GM18502 (cell line): Measurements from ENCODE around the gene PKP3.
"Not testable (repeated sequence)": the region's sequence is repeated elsewhere in the genome, so short reads cannot be mapped to it uniquely, and the experiment has no call there.

ENCODE experiments used
- ATAC-seq: cut with Tn5 transposase; IDR thresholded peaks from one replicate; pipeline ENCODE4 v1.9.1; 2021; ENCODE audit warnings: mild to moderate bottlenecking; ENCODE audit not compliant: unreplicated experiment, poor library complexity

Gene PKP3

DNA sequence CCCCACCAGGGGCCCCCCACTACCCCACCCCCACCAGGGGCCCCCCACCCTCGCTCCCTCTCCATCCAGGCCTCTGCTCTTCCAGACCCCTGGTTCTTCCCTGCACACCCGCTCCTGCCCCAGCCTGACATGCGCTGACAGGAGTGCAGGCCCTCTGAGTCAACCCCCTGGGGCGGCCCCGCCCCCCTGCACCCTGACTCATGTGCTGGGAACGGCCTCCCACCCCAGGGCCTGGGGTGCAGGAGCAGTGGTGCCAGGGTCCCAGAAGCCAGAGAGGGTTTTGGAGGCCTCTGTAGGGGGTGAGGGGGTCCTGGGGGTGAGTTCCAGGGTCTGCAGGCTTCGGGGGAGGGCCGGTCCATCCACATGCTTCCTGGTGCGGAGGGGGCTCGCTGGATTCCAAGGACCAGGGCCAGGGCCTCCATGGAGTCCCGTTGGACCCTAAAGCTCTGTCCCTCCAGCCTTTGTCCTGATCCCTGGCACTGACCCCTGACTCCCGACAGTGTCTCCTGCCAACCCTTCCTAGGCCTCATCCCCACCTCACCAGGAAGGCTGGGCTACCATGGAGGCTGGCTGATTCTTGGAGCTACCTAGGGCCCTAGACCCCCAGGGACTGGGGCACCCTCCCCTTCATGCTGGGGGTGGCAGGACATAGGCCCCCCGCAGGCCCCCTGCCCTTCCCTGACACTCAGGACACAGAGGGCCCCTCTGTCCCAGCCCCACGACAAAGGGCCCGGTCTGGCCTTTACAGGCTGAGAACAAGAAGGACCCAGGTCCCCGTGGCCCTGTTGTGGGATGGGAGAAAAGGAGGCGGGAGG, 583 bp upstream of the PKP3 start:
- ATAC-seq = no peak

DNA sequence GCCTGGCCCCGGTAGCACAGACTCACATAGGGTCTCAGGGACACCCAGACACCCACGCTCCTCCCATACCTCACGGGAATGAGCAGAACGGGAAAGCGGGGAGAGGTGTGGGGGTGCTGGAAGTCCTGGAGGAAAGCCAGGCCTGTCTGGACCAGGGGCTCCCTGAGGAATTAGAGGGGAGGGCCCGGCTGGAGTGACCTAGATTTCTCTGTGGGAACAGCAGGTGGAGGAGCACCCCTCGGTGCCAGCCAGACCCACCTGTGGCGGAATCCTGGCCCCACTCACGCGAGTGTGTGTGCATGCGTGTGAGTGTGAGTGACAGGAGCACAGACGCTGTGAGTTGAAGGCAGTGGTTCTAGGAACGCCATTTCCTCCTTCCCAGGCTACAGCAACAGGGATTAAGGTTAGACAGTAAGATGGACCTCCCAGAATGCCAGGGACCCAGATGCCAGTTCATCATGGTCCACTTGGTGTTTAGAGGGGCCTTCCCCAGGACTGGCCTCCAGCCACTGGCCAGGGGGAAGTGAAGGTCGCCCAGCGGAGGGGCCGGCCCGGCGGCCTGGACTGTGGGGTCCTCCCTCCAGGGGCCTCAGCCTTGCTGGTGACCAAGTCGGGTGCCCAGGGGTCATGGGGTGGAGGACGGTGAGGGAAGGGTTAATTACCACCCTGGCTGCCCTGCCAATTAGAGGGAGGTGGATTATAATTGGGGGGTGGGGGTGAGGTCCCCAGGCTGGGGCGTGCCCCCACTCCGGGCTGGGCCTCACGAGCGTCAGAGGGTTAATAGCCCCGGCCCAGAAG, 1.0 kb downstream of the PKP3 start:
- ATAC-seq = no peak

DNA sequence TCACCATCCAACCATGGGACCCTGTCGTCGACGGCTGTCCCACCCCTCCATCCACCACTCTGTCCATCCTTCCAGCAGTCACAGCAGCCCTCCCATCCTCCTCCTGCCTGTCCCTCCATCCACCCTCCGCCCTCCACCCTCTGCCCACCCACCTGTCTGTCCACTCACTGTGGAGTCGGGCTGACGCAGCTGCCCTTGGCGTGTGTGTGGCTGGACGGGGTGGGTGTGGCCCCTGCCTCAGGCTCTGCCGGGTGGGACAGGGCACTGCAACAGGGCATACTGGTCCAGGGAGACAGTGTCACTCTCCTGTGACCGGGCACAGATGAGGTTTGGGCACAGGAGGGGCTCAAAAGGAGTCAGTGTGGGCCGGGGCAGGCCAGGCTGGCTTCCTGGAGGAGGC, 1.9 kb downstream of the PKP3 start:
- no peak for ATAC-seq

DNA sequence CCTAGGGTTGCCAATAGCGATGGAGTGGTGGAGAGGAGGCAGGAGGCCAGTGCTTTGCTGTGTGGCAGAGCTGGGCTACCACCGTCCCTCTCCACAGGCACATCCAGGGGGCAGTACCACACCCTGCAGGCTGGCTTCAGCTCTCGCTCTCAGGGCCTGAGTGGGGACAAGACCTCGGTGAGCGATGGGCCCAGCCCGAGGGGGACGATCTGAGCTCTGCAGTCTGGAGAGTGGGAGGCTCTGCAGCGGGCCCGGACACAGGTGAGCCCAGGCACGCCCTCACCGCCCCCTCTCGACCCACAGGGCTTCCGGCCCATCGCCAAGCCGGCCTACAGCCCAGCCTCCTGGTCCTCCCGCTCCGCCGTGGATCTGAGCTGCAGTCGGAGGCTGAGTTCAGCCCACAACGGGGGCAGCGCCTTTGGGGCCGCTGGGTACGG, 2.5 kb downstream of the PKP3 start:
- ATAC-seq = peak; percentile 16

DNA sequence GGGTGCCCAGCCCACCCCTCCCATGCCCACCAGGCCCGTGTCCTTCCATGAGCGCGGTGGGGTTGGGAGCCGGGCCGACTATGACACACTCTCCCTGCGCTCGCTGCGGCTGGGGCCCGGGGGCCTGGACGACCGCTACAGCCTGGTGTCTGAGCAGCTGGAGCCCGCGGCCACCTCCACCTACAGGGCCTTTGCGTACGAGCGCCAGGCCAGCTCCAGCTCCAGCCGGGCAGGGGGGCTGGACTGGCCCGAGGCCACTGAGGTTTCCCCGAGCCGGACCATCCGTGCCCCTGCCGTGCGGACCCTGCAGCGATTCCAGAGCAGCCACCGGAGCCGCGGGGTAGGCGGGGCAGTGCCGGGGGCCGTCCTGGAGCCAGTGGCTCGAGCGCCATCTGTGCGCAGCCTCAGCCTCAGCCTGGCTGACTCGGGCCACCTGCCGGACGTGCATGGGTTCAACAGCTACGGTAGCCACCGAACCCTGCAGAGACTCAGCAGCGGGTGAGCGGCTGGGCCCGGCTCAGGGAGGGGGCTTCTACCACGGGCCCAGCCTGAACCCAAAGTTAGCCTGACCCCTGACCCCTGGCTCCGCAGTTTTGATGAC, 3.0 kb downstream of the PKP3 start:
- peak; percentile 59 for ATAC-seq

DNA sequence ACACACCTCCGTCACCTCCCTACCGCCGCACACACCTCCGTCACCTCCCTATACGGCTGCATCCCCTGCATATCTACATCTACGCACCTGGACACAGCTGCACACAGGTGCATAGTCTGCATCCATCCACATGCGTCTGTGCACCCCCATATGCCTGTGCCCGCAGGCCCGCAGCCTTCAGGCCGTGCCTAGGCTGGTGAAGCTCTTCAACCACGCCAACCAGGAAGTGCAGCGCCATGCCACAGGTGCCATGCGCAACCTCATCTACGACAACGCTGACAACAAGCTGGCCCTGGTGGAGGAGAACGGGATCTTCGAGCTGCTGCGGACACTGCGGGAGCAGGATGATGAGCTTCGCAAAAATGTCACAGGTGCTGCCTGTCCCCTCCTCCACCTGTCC, 4.8 kb downstream of the PKP3 start:
- ATAC-seq = no peak

DNA sequence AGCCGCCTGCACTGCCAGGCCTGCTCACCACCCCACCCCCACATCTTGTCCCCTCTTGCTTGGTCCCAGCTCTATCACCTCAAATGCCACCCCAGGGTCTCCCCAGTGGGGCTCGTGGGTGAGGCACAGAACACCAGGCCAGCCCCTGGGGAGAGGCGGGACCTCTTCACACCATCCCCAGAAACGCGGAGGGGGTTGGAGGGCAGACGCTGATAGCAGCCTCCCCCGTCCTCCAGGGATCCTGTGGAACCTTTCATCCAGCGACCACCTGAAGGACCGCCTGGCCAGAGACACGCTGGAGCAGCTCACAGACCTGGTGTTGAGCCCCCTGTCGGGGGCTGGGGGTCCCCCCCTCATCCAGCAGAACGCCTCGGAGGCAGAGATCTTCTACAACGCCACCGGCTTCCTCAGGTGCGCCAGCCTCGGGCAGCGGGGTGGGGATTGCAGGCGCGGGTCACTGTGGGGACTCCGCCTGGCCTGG, 5.8 kb downstream of the PKP3 start:
- no peak for ATAC-seq

DNA sequence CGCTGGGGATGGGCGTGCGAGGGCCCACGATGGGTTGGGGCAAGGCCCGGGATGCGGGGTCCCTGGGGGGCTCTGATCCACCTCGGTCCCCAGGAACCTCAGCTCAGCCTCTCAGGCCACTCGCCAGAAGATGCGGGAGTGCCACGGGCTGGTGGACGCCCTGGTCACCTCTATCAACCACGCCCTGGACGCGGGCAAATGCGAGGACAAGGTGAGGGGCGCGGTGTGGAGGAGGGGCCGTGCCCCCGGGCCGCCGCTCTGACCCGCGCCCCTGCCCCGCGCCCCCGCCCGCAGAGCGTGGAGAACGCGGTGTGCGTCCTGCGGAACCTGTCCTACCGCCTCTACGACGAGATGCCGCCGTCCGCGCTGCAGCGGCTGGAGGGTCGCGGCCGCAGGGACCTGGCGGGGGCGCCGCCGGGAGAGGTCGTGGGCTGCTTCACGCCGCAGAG, 6.3 kb downstream of the PKP3 start:
- ATAC-seq = no peak

DNA sequence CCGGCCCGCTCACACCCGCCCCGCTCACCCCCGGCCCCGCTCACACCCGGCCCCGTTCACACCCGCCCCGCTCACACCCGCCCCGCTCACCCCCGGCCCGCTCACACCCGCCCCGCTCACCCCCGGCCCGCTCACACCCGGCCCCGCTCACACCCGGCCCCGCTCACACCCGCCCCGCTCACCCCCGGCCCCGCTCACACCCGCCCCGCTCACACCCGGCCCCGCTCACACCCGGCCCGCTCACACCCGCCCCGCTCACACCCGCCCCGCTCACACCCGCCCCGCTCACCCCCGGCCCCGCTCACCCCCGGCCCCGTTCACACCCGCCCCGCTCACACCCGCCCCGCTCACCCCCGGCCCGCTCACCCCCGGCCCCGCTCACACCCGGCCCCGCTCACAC, 7.2 kb downstream of the PKP3 start:
- not testable (repeated sequence) for ATAC-seq

DNA sequence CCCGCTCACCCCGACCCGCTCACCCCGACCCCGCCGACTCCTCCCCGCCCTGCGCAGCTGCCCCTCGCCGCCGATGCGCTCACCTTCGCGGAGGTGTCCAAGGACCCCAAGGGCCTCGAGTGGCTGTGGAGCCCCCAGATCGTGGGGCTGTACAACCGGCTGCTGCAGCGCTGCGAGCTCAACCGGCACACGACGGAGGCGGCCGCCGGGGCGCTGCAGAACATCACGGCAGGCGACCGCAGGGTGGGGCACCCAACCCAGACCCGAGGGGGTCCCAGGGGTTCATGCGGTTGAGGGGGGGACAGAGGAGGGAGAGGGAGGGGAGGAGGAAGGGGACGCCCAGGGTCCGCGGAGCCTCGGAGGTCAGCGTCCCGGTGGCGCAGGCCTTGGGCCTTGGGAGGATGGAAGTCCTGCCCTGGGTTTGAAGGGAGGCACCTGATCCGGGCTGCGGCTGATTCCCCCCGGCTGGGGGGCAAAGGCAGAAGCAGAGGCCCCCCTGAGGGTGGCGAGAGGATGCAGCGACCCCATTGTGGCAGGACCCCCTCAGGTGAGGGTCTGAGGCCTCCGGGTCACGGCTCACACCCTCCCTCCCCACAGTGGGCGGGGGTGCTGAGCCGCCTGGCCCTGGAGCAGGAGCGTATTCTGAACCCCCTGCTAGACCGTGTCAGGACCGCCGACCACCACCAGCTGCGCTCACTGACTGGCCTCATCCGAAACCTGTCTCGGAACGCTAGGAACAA, 9.2 kb downstream of the PKP3 start:
- ATAC-seq = no peak

DNA sequence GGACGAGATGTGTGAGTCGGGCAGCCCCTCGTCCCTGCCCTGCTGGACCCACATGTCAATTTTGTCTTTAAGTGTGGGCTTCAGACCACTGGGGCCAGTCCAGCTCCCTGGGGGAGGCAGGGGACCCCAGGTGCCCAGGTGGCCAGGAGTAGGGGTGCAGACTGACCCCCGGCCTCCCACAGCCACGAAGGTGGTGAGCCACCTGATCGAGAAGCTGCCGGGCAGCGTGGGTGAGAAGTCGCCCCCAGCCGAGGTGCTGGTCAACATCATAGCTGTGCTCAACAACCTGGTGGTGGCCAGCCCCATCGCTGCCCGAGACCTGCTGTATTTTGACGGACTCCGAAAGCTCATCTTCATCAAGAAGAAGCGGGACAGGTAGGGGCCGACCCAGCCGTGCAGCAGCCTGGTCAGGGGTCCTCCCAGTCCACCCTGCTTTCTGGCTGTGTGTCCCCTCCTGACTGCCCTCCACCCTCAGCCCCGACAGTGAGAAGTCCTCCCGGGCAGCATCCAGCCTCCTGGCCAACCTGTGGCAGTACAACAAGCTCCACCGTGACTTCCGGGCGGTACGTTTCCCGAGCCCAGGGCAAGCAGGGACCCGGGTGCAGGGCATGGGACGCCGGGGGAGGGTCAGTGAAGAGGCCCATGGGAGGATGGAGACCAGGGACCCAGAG, 9.9 kb downstream of the PKP3 start:
- no peak for ATAC-seq

DNA sequence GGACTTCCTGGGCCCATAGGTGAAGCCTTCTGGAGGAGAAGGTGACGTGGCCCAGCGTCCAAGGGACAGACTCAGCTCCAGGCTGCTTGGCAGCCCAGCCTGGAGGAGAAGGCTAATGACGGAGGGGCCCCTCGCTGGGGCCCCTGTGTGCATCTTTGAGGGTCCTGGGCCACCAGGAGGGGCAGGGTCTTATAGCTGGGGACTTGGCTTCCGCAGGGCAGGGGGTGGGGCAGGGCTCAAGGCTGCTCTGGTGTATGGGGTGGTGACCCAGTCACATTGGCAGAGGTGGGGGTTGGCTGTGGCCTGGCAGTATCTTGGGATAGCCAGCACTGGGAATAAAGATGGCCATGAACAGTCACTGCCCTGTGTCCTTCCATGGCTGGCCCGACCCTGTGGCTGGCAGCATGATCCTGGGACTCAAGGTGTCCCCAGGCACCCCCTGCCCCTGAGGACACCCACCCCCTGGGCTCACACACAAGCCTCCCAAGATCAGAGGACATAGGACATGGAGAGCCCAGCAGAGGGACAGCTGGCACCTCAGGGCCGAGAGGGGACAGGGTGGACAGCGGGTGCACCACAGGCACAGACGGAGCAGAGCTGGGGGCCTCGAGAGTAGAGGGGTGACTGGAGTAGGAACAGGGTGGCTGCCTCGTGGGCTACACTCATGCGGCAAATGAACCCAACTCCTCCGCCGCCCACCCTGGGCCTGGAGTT, 10.7 kb downstream of the PKP3 start:
- ATAC-seq = no peak

DNA sequence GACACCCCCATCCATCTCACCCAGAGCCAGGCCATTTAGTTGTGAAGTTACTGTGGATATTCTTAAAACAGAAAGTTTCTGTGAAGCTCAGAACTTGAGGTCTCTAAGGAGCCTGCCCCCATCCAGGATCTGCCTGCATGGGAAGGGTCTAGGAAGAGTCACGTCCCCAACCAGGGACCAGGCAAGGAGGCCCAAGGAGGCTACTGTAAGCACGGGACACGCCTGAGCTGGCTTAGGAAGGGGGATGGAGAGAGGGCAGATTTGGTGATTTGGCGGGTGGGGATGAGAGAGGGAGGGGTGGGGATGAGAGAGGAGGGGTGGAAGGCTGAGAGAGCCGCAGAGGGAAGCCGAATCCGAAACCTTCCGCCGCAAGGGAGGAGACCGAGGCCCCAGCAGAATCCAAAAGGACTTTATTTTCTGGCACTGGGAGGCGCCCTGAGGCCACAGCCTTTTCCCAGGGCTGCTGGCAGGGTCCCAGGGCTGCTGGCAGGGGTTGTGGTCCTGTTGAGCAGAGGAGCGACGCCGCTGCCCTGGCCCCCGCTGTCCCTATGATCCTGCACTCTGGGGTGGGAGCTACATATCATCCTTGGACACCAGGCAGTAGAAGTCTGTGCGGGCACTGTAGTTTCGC, 11.4 kb downstream of the PKP3 start:
- no peak for ATAC-seq

DNA sequence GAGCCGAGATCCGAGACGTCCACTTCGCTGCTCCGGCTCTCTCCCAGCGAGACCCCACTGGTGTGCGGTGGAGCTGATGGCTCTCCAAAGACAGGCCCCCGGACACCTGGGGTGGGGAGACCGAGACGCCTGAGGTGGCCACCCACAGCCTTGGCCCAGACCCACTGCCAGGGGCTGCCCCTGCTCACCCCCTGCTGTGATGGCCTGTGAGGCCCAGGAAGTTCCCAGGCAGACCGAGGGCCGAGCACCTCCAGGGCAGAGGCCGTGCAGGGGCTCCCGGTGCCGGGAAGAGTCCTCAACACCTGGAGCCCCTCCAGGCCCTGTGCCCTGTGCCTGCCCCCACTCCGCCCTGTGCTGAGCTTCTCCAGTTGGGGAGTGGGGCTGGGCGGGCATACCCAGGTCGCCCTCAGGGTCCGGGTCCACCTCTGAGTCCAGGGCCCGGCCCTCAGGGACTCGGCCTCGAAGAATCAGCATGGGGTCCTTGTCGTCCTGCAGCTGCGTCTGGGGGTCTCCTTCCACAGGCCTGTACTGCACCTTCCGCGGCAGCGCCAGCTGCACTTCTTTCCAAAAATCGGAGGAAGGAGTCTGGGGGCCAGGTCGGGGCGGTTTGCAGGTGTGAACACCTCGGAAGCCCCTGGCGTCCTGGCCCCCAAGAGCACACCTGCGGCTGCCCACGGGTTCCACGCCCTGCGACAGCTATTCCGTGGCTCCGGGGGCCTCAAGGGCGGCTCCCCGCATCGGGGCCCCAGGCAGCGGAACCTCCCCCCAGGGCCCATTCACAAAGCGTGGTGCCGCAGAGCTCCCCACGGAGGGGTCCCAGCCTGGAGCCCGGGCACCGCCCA, 12.2 kb downstream of the PKP3 start:
- no peak for ATAC-seq

DNA sequence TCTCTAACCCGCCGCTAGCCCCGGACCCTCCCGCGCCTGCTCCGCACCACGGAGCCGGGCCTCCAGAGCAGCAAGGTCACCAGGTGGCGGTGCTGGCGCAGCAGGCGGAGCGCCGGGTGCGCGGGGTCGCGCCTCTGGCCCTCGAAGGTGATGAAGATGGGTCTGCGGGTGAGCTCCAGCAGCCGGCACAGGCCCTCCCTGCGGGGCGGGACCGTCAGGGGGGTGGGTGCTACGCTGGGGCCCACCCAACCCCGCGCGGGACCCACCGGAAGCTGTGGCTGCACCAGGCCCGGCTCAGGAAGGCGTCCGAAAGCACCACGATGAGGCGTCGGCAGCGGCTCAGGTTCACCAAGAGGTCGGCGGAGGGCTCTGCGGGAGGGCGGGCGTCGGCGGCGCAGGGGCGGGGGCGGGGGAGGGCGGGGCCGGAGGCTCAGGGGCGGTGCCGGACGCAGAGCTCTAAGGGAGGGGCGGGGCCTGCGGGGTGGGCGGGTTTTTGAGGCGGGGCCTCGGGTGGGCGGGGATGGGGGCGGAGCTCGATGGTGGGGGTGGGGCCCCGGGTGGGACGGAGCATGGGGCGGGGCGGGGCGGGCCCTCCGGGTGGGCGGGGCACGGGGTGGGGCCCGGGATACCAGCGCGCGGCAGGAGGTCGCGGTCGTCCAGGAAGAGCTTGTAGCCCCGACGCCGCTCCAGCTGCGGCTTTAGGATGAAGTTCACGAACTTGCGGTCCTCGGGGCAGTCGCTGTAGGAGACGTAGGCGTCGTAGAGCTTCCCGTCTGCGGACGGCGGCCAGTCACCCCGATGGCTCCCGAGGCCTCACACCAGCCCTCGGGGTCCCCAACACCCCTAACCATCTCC, 13.0 kb downstream of the PKP3 start:
- ATAC-seq = peak; percentile 74

DNA sequence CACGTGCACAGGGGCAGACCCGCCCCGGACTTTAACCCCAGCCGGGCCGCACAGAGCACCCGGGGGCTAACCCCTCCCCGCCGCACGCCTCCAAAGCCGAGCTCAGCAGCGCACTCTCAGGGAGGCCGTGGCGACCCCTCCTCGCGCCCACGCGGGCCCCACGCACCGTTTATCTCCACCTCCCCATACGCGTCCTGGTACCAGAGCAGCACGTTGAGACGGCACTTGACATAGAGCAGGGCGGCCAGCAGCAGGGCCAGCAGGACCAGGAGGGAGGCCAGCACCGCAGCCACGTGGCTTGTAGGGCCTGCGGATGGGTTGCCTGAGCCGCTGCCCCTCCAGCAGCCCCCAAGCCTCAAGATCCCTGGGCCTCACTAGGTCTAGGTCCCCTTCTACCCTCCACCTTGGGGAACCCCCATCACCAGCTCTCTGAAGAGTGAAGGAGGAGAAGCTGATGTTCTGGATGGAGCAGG, 13.7 kb downstream of the PKP3 start:
- no peak for ATAC-seq
